WTC11 (cell line): ENCODE measurements around the gene CDR2. TPM values are rescaled to one million over a fixed set of nuclear protein-coding genes. Genes with fewer than 3 reads are reported as not detected.
A peak's percentile ranks its signal among the peaks of the same experiment; 100 is the strongest.

ENCODE experiments used
- ATAC-seq: fragments of 200-7000 bp; cut with Tn5 transposase; 2 replicates; pipeline ENCODE4 v1.10.0; 2021; ENCODE audit warnings: mild to moderate bottlenecking, moderate library complexity
- CTCF ChIA-PET: fragments of 300-600 bp; sonication (Branson Sonifier 250); formaldehyde crosslinking; loops from one replicate; lab custom pipeline; 2021; ENCODE audit warnings: antibody characterized with exemption; lab: Charles Lee
- POLR2A ChIA-PET: fragments of 350-600 bp; sonication (Branson Sonifier 250); formaldehyde crosslinking; loops from one replicate; lab custom pipeline; 2021; ENCODE audit warnings: antibody characterized with exemption; lab: Charles Lee
- DNase-seq: peaks from one replicate; pipeline ENCODE4 v3.0.0; 2021; ENCODE audit warnings: low spot score
- H3K27ac Mint-ChIP-seq: 2 replicates; pipeline ENCODE4 v1.8.0; 2021; ENCODE audit warnings: mixed read lengths
- H3K27me3 Mint-ChIP-seq: 2 replicates; pipeline ENCODE4 v1.8.0; 2021; ENCODE audit warnings: low read depth, mild to moderate bottlenecking, moderate library complexity, mixed read lengths
- H3K36me3 Mint-ChIP-seq: 2 replicates; pipeline ENCODE4 v1.8.0; 2021; ENCODE audit warnings: mixed read lengths
- H3K4me1 Mint-ChIP-seq: 2 replicates; pipeline ENCODE4 v1.8.0; 2022; ENCODE audit warnings: mixed read lengths
- H3K4me3 Mint-ChIP-seq: 2 replicates; pipeline ENCODE4 v1.8.0; 2021; ENCODE audit warnings: mild to moderate bottlenecking, moderate library complexity, mixed read lengths
- H3K9me3 Mint-ChIP-seq: 2 replicates; pipeline ENCODE4 v1.8.0; 2021; ENCODE audit warnings: mixed read lengths
- ARID4B ChIP-seq: sonication (generic); formaldehyde crosslinking; IDR thresholded peaks from 2 replicates; pipeline ENCODE4 v1.8.0; 2023; ENCODE audit warnings: missing genetic modification reagents, mild to moderate bottlenecking, borderline replicate concordance
- CREB1 ChIP-seq: sonication (generic); formaldehyde crosslinking; IDR thresholded peaks from 2 replicates; pipeline ENCODE4 v1.8.0; 2023; ENCODE audit warnings: mild to moderate bottlenecking, missing genetic modification reagents
- CREM ChIP-seq: sonication (generic); formaldehyde crosslinking; IDR thresholded peaks from 2 replicates; pipeline ENCODE4 v1.8.1; 2022; ENCODE audit warnings: mild to moderate bottlenecking, missing genetic modification reagents, moderate library complexity
- EMX1 ChIP-seq: fragments of 250-450 bp; sonication (Bioruptor Pico); IDR thresholded peaks from 2 replicates; pipeline ENCODE4 v1.8.0; 2021; ENCODE audit warnings: mild to moderate bottlenecking
- ERG ChIP-seq: fragments of 250-450 bp; sonication (Bioruptor Pico); IDR thresholded peaks from 2 replicates; pipeline ENCODE4 v1.8.0; 2021; ENCODE audit warnings: mild to moderate bottlenecking
- FOXK1 ChIP-seq: sonication (generic); formaldehyde crosslinking; IDR thresholded peaks from 2 replicates; pipeline ENCODE4 v1.8.0; 2022; ENCODE audit warnings: mild to moderate bottlenecking, moderate library complexity, missing genetic modification reagents
- HMGXB4 ChIP-seq: sonication (generic); formaldehyde crosslinking; IDR thresholded peaks from 2 replicates; pipeline ENCODE4 v1.8.1; 2023; ENCODE audit warnings: mild to moderate bottlenecking, moderate library complexity, missing genetic modification reagents
- IRF1 ChIP-seq: sonication (generic); formaldehyde crosslinking; IDR thresholded peaks from 2 replicates; pipeline ENCODE4 v1.8.0; 2023; ENCODE audit warnings: missing genetic modification reagents
- JAZF1 ChIP-seq: fragments of 250-450 bp; sonication (Bioruptor Pico); IDR thresholded peaks from 2 replicates; pipeline ENCODE4 v1.9.0; 2021; ENCODE audit warnings: moderate library complexity, mild to moderate bottlenecking, inconsistent platforms
- MAX ChIP-seq: sonication (generic); formaldehyde crosslinking; IDR thresholded peaks from 2 replicates; pipeline ENCODE4 v1.8.0; 2022; ENCODE audit warnings: mild to moderate bottlenecking, missing genetic modification reagents
- MXD4 ChIP-seq: fragments of 250-450 bp; sonication (Bioruptor Pico); IDR thresholded peaks from 2 replicates; pipeline ENCODE4 v1.8.0; 2021; ENCODE audit warnings: mild to moderate bottlenecking, moderate library complexity, borderline replicate concordance
- NFYB ChIP-seq: sonication (generic); formaldehyde crosslinking; conservative IDR thresholded peaks from 2 replicates; pipeline ENCODE4 v1.8.0; 2022; ENCODE audit warnings: low read depth, missing genetic modification reagents
- RORB ChIP-seq: fragments of 250-450 bp; sonication (Bioruptor Pico); IDR thresholded peaks from 2 replicates; pipeline ENCODE4 v1.9.0; 2021; ENCODE audit warnings: mild to moderate bottlenecking
- SMAD3 ChIP-seq: sonication (generic); formaldehyde crosslinking; IDR thresholded peaks from 2 replicates; pipeline ENCODE4 v1.8.0; 2022; ENCODE audit warnings: missing genetic modification reagents, mild to moderate bottlenecking, borderline replicate concordance
- STAT6 ChIP-seq: sonication (generic); formaldehyde crosslinking; conservative IDR thresholded peaks from 2 replicates; pipeline ENCODE4 v1.8.1; 2023; ENCODE audit warnings: mild to moderate bottlenecking, low read depth, missing genetic modification reagents, moderate library complexity
- TP53 ChIP-seq: sonication (generic); formaldehyde crosslinking; IDR thresholded peaks from 2 replicates; pipeline ENCODE4 v1.8.1; 2023; ENCODE audit warnings: mild to moderate bottlenecking, missing genetic modification reagents
- ZBTB43 ChIP-seq: sonication (generic); formaldehyde crosslinking; IDR thresholded peaks from 2 replicates; pipeline ENCODE4 v1.8.1; 2023; ENCODE audit warnings: mild to moderate bottlenecking, missing genetic modification reagents
- ZNF425 ChIP-seq: fragments of 250-450 bp; sonication (Bioruptor Pico); conservative IDR thresholded peaks from 2 replicates; pipeline ENCODE4 v1.9.0; 2021; ENCODE audit warnings: mild to moderate bottlenecking
- total RNA-seq: library from RNA; stranded (reverse); gene quantifications from 3 replicates; pipeline ENCODE4 v1.2.3, GENCODE V29; 2021

CDR2 gene
- total RNA-seq, 1 experiment from 2014 or later = 40.9 TPM

- CTCF ChIA-PET = interaction anchor here (0.6 to 1.1 kb wide), 3 partner anchors 54 to 1072 kb away, joined by 3 to 4 read pairs (median 3); no protein-coding TSS in a partner anchor
- ATAC-seq = no peak
- TF ChIP-seq FOXK1 (CRISPR knock-in tag) = no peak
- TF ChIP-seq IRF1 = no peak
- TF ChIP-seq MXD4 (CRISPR knock-in tag) = no peak
- TF ChIP-seq HMGXB4 (CRISPR knock-in tag) = no peak
- no peak for TF ChIP-seq EMX1 (CRISPR knock-in tag)
- TF ChIP-seq MAX (CRISPR knock-in tag) = no peak
- no peak for TF ChIP-seq CREB1 (CRISPR knock-in tag)
- TF ChIP-seq ZNF425 (CRISPR knock-in tag) = no peak
- TF ChIP-seq CREM (CRISPR knock-in tag) = no peak
- TF ChIP-seq JAZF1 (CRISPR knock-in tag) = no peak
- no peak for TF ChIP-seq SMAD3 (CRISPR knock-in tag)
- TF ChIP-seq TP53 (CRISPR knock-in tag) = no peak
- TF ChIP-seq ERG = no peak
- TF ChIP-seq NFYB (CRISPR knock-in tag) = no peak
- peaks cover 60% of the 10 kb centered on the region for H3K4me1 Mint-ChIP-seq
- H3K36me3 Mint-ChIP-seq = peaks cover 7% of the 10 kb centered on the region
- H3K4me3 Mint-ChIP-seq = peak overlapping the region; percentile 90
- peaks cover 16% of the 10 kb centered on the region for H3K27me3 Mint-ChIP-seq
- DNase-seq = no peak
- H3K27ac Mint-ChIP-seq = peak overlapping the region; percentile 24
- H3K9me3 Mint-ChIP-seq = no peaks in the 10 kb centered on the region
- POLR2A ChIA-PET = no interaction called here
These were observed 1.3 kb downstream of the CDR2 start for GRCh38 chr16:22372882-22373661.

GRCh38 chr16:22370038-22370820 is 4.2 kb downstream of the CDR2 start:
- no peaks in the 10 kb centered on the region for H3K9me3 Mint-ChIP-seq
- H3K4me3 Mint-ChIP-seq = no peak overlapping the region
- ChIA-PET POLR2A (no interaction called here), CTCF (interaction anchor here (0.6 kb wide), 1 partner anchor 8 kb away, joined by 3 read pairs; no protein-coding TSS in a partner anchor)
- ATAC-seq = no peak
- H3K27me3 Mint-ChIP-seq = peaks cover 3% of the 10 kb centered on the region; the same call in 1 of the 2 replicates
- no peak for DNase-seq
- peaks cover 14% of the 10 kb centered on the region for H3K36me3 Mint-ChIP-seq
- peak overlapping the region; percentile 72; the same call in 1 of the 2 replicates for H3K27ac Mint-ChIP-seq
- H3K4me1 Mint-ChIP-seq = peaks cover 61% of the 10 kb centered on the region
- TF ChIP-seq RORB (CRISPR knock-in tag) (no peak), ARID4B (CRISPR knock-in tag) (no peak), ZBTB43 (no peak), STAT6 (CRISPR knock-in tag) (no peak)
